Pons (tissue), 1 donor: ENCODE measurements around the gene MBD6.

Experiments used
- DNase-seq: peaks from one replicate; pipeline ENCODE4 v3.0.0-alpha.2; 2016; ENCODE audit warnings: low spot score

The MBD6 gene

GRCh38 chr12:57522011-57522886 lies at the start of gene MBD6:
Gene MBD6 (plus strand): TSS chr12:57522824. CDS start chr12:57524304, 1,480 bp downstream.
- peak; percentile 90 for DNase-seq

- DNase-seq: no peak
These were observed 49.2 kb upstream of the MBD6 start for GRCh38 chr12:57473392-57473791.

GRCh38 chr12:57473886-57474285 lies 48.7 kb upstream of the MBD6 start:
- DNase-seq: no peak

- DNase-seq: no peak
These were observed 48.2 kb upstream of the MBD6 start for GRCh38 chr12:57474430-57474829.

- DNase-seq: no peak
These were observed 47.8 kb upstream of the MBD6 start for GRCh38 chr12:57474862-57475261.

GRCh38 chr12:57475271-57476161 lies 47.1 kb upstream of the MBD6 start:
- DNase-seq: no peak

- DNase-seq: no peak
These were observed 46.2 kb upstream of the MBD6 start for GRCh38 chr12:57476162-57476992.

GRCh38 chr12:57476993-57477709 lies 45.5 kb upstream of the MBD6 start:
- DNase-seq: no peak

- DNase-seq: no peak
These were observed 44.6 kb upstream of the MBD6 start for GRCh38 chr12:57477710-57478681.

GRCh38 chr12:57479043-57479375 lies 43.6 kb upstream of the MBD6 start:
- DNase-seq: no peak

- no peak for DNase-seq
These were observed 43.1 kb upstream of the MBD6 start, which contains the start of gene ARHGAP9 for GRCh38 chr12:57479376-57480115. Gene ARHGAP9 (minus strand): TSS chr12:57479866. CDS start chr12:57479406, 460 bp downstream.

GRCh38 chr12:57481671-57482070 lies 41.0 kb upstream of the MBD6 start:
- DNase-seq: no peak

- no peak for DNase-seq
These were observed 39.2 kb upstream of the MBD6 start for GRCh38 chr12:57483466-57483865.

- no peak for DNase-seq
These were observed 36.9 kb upstream of the MBD6 start for GRCh38 chr12:57485695-57486094.

GRCh38 chr12:57487055-57487596 lies 35.5 kb upstream of the MBD6 start:
- DNase-seq: no peak

GRCh38 chr12:57487597-57488401 lies 34.8 kb upstream of the MBD6 start, which contains the start of gene MARS1:
Gene MARS1 (plus strand): TSS chr12:57488068. CDS start chr12:57488091, 23 bp downstream.
- DNase-seq: peak; percentile 98

- DNase-seq: no peak
These were observed 34.0 kb upstream of the MBD6 start for GRCh38 chr12:57488402-57489156.
